Prostate gland (tissue), 2 donors: ENCODE results near the gene PTPRU. TPM values are rescaled to one million over a fixed set of nuclear protein-coding genes. Genes with fewer than 3 reads are reported as not detected.

Experiments used
- DNase-seq: peaks from one replicate; pipeline ENCODE4 v3.0.0-alpha.2; 2019; ENCODE audit warnings: low spot score
- H3K27ac ChIP-seq, 2 donors: fragments of 200-600 bp; sonication (generic); 2 replicates each; pipeline ENCODE4 v1.5.1; 2017 to 2019
- H3K27me3 ChIP-seq: fragments of 200-600 bp; sonication (generic); replicated peaks from 2 replicates; pipeline ENCODE4 v1.5.1; 2019; ENCODE audit not compliant: insufficient read depth
- H3K36me3 ChIP-seq, 2 donors: fragments of 200-600 bp; sonication (generic); 1 replicate in 1 of 2; 2 replicates in 1 of 2; pipeline versions ENCODE4 v1.5.1 to v1.8.1; 2017 to 2019
- H3K4me1 ChIP-seq: fragments of 200-600 bp; sonication (generic); replicated peaks from 2 replicates; pipeline ENCODE4 v1.5.1; 2019
- H3K4me3 ChIP-seq, 2 donors: fragments of 200-600 bp; sonication (generic); 2 replicates each; pipeline ENCODE4 v1.5.1; 2017 to 2019
- H3K9me3 ChIP-seq: fragments of 200-600 bp; sonication (generic); 2 replicates; pipeline ENCODE4 v1.5.1; 2017
- POLR2A ChIP-seq: fragments of 450-650 bp; IDR thresholded peaks from one replicate; pipeline ENCODE4 v1.6.1; 2016; ENCODE audit warnings: antibody characterized with exemption, mild to moderate bottlenecking
- POLR2AphosphoS5 ChIP-seq: sonication (generic); formaldehyde crosslinking; IDR thresholded peaks from one replicate; pipeline ENCODE4 v1.6.1; 2017; ENCODE audit warnings: antibody characterized with exemption
- WGBS: methylation state at CpG from one replicate; pipeline ENCODE4 v1.1.5; 2018; 5-methylcytosine and 5-hydroxymethylcytosine counted together
- intact Hi-C: fragments of 100-400 bp; cut with DNase I; formaldehyde crosslinking; loops from one replicate; pipeline ENCODE4 v1.14.2; 2022
- total RNA-seq, 2 donors: library from RNA; depleted of rRNA; stranded (reverse); fragments of >200 nt; gene quantifications; one replicate each; pipeline ENCODE4 v1.1.0, GENCODE V29; 2016

PTPRU gene
- total RNA-seq, 2 donors from 2014 or later: 49.9 to 60.5 TPM

DNA sequence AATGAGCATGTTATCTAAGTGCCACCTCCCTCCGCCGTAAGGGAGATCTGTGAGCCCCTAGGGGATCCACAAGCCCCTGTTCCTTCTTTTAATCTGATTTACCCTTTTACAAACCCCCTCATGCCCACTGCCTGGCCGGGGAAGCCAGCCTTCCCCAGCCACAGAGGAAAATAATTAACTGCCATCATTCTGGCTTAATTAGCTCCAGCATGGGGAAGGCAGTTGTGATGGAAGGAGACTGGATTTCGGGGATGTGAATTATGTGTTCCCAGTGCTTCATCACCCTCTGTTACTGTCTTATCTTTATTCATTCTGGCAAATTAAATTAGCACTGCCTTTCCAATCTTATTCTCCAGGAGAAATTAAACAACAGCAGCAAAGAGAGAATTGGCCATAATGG lies 135.8 kb downstream of the PTPRU start:
- DNase-seq: no peak
- TF ChIP-seq POLR2AphosphoS5: no peak
- no peak for TF ChIP-seq POLR2A
- Histone ChIP-seq H3K27me3 (no peaks in the 10 kb centered on the region), H3K4me1 (no peaks in the 10 kb centered on the region), H3K27ac (no peak overlapping the region), H3K9me3 (no peaks in the 10 kb centered on the region), H3K4me3 (no peak overlapping the region), H3K36me3 (no peaks in the 10 kb centered on the region)
- WGBS: 41% methylated on average over 4 of the region's 4 CpGs
- intact Hi-C loops: no loop called here

Other genes with a start within 250 kb of the PTPRU start
- 10 to 100 TPM; 13.0 to 58.0 TPM for gene TMEM200B, start 112.6 kb upstream of the PTPRU start, total RNA-seq
- gene SRSF4, start 54.6 kb upstream of the PTPRU start, total RNA-seq: 10 to 100 TPM; 55.2 to 65.7 TPM
- gene MECR, start 5.6 kb upstream of the PTPRU start, total RNA-seq: 10 to 100 TPM; 17.7 to 49.3 TPM